ENCODE data around the gene ADAM8. TPM values are rescaled to one million over a fixed set of nuclear protein-coding genes. Genes with fewer than 3 reads are reported as not detected.
A peak's percentile ranks its signal among the peaks of the same experiment; 100 is the strongest.

ADAM8 gene
- total and polyA plus RNA-seq, 2 donors (not counting 1 experiment from before 2014, with no cell fraction given), result 0.23 to 2.0 TPM

DNA sequence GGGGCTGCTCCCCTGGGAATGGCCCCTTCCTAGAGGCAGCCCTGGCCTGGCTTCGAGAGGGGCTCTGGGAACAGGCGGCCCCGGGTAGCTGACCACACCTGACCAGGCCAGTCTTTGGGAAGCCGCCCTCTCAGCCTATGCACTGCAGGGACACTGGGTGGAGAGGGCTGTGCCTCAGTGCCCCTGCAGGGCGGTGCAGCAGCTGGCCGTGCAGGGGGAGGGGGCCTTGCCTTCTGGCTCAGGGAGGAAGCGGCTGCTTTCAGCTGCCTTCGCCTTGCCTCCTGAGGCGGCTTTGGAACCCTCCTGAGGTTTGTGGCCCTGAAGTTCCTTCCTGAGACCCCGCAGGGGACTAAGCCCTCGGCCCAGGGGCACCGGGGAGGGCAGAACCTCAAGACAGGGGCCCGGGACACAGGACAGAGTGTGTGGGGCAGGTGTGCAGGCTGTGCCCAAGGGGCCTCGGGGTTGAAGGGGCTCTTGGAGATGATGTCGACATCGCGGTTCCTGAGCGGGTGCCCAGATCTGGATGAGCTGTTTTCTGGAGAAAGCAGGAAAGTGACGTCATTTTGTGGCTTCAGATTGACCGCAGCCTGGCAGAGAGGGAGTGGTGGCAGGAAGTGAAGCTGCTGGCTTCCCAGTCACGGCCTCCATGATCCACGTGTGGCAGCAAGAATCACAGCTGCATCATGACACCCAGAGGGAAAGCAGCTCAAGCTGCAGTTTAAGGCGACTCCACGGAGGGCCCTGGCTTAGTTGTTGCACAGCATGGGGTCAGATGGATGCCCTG, 17.7 kb downstream of the ADAM8 start:
- TF ChIP-seq, protein P1, sequence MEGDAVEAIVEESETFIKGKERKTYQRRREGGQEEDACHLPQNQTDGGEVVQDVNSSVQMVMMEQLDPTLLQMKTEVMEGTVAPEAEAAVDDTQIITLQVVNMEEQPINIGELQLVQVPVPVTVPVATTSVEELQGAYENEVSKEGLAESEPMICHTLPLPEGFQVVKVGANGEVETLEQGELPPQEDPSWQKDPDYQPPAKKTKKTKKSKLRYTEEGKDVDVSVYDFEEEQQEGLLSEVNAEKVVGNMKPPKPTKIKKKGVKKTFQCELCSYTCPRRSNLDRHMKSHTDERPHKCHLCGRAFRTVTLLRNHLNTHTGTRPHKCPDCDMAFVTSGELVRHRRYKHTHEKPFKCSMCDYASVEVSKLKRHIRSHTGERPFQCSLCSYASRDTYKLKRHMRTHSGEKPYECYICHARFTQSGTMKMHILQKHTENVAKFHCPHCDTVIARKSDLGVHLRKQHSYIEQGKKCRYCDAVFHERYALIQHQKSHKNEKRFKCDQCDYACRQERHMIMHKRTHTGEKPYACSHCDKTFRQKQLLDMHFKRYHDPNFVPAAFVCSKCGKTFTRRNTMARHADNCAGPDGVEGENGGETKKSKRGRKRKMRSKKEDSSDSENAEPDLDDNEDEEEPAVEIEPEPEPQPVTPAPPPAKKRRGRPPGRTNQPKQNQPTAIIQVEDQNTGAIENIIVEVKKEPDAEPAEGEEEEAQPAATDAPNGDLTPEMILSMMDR (conservative IDR thresholded peaks at IDR 0.05 in 1 of 2, IDR thresholded peaks at IDR 0.05 in 1 of 2; ENCODE audit: low read depth in 1 of 2, low read length in 2 of 2), result no peak
- no peak for TF ChIP-seq EZH2 (IDR thresholded peaks at IDR 0.05; ENCODE audit: low read length, missing control alignments)
- Histone ChIP-seq H3K36me3 (ENCODE audit: control insufficient read depth, insufficient read depth, low read length) (no peaks in the 10 kb centered on the region), H2AFZ (ENCODE audit: low read length) (no peak overlapping the region), H3K27me3 (ENCODE audit: control insufficient read depth, insufficient read depth, low read length) (no peaks in the 10 kb centered on the region), H3K79me2 (ENCODE audit: control insufficient read depth, insufficient read depth, low read length) (no peaks in the 10 kb centered on the region), H3K9me3 (ENCODE audit: control insufficient read depth, insufficient read depth, low read depth, low read length) (no peaks in the 10 kb centered on the region), H3K4me2 (ENCODE audit: extremely low read depth, insufficient read depth, low read length) (peak overlapping the region; percentile 38), H3K27ac (ENCODE audit: insufficient read depth, low read length) (peak overlapping the region; percentile 89), H3K4me1 (ENCODE audit: control insufficient read depth, extremely low read depth, insufficient read depth, low read length) (peaks cover 27% of the 10 kb centered on the region), H3K9ac (ENCODE audit: insufficient read depth, low read length) (no peak overlapping the region), H4K20me1 (ENCODE audit: control insufficient read depth, extremely low read depth, insufficient read depth, low read length) (no peaks in the 10 kb centered on the region), H3K4me3 (replicated peaks in 1 of 4; ENCODE audit: control extremely low read depth in 1 of 4, insufficient read depth in 1 of 4, low read depth in 3 of 4, low read length in 4 of 4) (no peak overlapping the region)
- DNase-seq (ENCODE audit: low read depth in 2 of 2), result peak; percentile 99

DNA sequence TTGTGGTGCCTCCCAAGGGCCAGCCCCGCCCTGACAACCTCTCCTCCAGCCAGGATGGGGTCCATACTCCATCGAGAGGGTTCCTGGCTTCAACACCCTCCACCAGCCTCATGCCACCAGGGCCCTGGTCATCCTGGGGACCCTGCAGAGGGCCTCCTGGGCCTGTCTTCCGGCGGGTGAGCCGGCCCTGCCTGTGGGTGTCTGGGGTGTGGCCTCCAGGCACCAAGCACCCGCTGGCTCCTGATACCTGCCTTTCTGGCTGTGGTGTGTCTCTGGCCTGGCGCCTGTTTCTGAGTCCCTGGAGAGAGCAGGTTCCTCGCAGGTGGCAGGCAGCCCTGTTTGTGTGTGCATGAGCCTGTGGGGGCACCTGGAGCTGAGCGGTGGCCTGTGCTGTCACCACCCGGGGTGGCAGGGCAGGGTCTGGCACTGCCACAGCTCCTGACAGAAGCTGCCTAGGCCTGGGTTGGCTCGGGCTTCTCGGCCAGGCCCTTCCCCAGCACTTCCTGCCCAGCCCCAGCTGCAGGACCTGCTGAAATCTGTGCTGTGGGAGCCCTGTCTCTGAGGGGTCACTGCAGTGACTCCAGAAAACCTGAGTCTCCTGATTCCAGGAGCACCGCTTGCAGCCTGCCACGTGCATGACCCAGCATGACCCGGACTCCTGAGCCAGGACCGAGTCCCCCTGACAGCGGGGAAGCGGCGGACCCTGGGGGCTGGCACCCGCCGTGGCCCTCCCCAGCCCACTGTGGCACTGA, 18.4 kb downstream of the ADAM8 start:
- H3K9ac ChIP-seq (ENCODE audit: insufficient read depth, low read length), result no peak overlapping the region
- H3K27me3 ChIP-seq (ENCODE audit: control insufficient read depth, insufficient read depth, low read length), result no peaks in the 10 kb centered on the region

More for the DNA sequence above, 18.4 kb downstream of the ADAM8 start:
- H3K27ac ChIP-seq (ENCODE audit: insufficient read depth, low read length), result peak overlapping the region; percentile 89
- no peaks in the 10 kb centered on the region for H3K9me3 ChIP-seq (ENCODE audit: control insufficient read depth, insufficient read depth, low read depth, low read length)
- peaks cover 27% of the 10 kb centered on the region for H3K4me1 ChIP-seq (ENCODE audit: control insufficient read depth, extremely low read depth, insufficient read depth, low read length)
- no peak overlapping the region for H2AFZ ChIP-seq (ENCODE audit: low read length)
- no peaks in the 10 kb centered on the region for H4K20me1 ChIP-seq (ENCODE audit: control insufficient read depth, extremely low read depth, insufficient read depth, low read length)
- H3K79me2 ChIP-seq (ENCODE audit: control insufficient read depth, insufficient read depth, low read length), result no peaks in the 10 kb centered on the region
- H3K4me2 ChIP-seq (ENCODE audit: extremely low read depth, insufficient read depth, low read length), result no peak overlapping the region
- no peak for DNase-seq (ENCODE audit: low read depth in 2 of 2)
- H3K36me3 ChIP-seq (ENCODE audit: control insufficient read depth, insufficient read depth, low read length), result no peaks in the 10 kb centered on the region
- TF ChIP-seq, protein P1 (conservative IDR thresholded peaks at IDR 0.05 in 1 of 2, IDR thresholded peaks at IDR 0.05 in 1 of 2; ENCODE audit: low read depth in 1 of 2, low read length in 2 of 2), result no peak
- no peak for TF ChIP-seq EZH2 (IDR thresholded peaks at IDR 0.05; ENCODE audit: low read length, missing control alignments)
- H3K4me3 ChIP-seq (replicated peaks in 1 of 4; ENCODE audit: control extremely low read depth in 1 of 4, insufficient read depth in 1 of 4, low read depth in 3 of 4, low read length in 4 of 4), result no peak overlapping the region
